ENCODE data around the gene GPR84.
"Not testable (repeated sequence)": the region's sequence is repeated elsewhere in the genome, so short reads cannot be mapped to it uniquely, and the experiment has no call there.

Gene GPR84

DNA sequence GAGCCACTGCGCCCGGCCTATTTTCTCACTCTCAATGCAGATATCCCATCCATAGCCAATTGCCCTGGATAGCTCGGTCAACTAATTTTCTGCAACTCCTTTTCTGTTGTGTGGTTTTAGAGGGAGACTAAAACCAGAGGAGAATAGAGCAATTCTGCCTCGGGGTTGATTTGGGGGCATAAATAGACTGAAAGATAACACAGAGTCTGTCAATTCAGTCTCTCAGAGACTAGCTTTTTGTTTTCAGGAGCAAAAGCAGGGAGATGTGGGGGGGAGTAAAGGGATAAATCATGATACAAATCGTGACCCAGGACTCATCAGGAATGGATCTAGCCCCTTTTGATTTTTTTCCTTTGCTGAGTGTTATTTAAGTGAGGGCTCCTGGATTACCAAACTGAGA lies 32.8 kb downstream of the GPR84 start:
- FAIRE-seq (no peak), DNase-seq (ENCODE audit: insufficient read length, low spot score) (no peak)
- TF ChIP-seq, protein P1, sequence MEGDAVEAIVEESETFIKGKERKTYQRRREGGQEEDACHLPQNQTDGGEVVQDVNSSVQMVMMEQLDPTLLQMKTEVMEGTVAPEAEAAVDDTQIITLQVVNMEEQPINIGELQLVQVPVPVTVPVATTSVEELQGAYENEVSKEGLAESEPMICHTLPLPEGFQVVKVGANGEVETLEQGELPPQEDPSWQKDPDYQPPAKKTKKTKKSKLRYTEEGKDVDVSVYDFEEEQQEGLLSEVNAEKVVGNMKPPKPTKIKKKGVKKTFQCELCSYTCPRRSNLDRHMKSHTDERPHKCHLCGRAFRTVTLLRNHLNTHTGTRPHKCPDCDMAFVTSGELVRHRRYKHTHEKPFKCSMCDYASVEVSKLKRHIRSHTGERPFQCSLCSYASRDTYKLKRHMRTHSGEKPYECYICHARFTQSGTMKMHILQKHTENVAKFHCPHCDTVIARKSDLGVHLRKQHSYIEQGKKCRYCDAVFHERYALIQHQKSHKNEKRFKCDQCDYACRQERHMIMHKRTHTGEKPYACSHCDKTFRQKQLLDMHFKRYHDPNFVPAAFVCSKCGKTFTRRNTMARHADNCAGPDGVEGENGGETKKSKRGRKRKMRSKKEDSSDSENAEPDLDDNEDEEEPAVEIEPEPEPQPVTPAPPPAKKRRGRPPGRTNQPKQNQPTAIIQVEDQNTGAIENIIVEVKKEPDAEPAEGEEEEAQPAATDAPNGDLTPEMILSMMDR (IDR thresholded peaks at IDR 0.05; ENCODE audit: insufficient read depth, missing control alignments), result no peak

DNA sequence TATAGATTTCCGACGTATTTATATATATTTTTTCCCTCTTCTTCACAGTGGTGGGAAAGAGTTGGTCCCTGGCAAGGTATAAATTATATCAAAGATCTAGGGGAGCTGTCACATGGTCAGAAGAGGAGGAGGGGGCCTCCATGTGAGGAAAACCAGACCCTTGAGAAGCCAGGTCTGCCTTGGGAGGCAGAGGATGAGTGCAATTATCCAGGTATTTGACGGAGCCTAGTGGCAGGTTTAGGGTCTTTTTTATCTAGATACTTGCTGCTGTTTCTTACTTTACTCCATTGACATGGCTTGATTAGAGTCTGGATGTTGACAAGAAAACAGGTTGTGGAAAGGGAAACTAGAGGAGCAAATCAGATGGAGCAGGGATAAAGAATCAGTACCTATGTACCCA lies 33.8 kb downstream of the GPR84 start:
- no peak for DNase-seq (ENCODE audit: insufficient read length, low spot score)
- TF ChIP-seq, protein P1 (IDR thresholded peaks at IDR 0.05; ENCODE audit: insufficient read depth, missing control alignments), result no peak
- no peak for FAIRE-seq

DNA sequence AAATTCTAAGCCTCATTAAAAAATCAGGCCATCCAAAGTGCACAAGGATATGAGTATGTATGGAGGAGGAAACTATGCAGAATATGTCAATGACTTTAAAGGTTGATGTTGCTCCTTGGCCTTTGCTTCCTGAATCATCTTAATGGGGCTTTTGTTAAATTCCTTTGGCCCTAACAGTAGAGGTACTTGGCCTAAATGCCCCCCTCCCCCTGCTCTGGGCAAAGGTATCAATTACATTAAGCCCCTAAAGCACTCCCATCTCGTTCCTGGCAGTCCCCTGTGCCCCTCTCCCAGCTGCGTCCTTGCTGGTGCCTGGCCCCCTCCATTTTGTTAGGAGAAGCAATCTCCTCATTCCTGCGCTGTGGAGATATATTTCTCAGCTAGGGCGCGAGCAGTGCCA lies 34.5 kb downstream of the GPR84 start:
- TF ChIP-seq, protein P1 (IDR thresholded peaks at IDR 0.05; ENCODE audit: insufficient read depth, missing control alignments), result no peak
- FAIRE-seq, result no peak
- DNase-seq (ENCODE audit: insufficient read length, low spot score), result no peak

DNA sequence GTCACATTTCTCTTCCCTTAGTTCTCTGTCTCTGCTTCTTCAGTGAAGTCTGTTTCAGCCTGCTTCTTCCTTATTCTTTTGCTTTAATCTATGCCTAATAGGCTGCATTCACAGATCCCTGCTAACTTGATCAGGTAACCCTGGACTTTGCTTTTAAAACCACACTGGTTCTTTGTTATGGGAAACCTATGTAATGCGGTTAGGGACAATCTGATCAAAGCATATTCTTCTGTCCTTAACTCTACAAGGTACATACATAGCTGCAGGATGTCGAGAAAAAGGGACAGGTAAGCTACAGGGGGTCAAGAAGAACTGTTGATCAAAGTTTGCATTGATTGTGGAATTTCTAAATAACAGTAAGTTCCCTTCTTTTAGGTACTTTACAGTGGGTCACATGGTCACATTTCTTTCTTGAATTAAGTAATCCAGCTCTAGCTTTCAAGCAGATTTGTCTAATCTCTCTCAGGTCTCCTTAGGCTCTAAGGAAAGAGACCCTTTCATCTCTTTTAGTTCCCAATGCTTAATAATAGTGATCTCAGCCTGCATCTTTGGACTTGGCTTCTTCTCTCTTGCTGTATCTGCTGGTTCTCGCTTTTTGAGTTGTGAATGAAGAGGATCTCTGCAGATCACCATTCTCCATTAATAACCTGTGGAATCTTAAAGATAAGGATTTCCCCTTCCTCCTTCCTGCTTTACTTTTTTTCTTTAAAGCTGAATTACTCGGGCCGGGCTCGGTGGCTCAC lies 35.5 kb downstream of the GPR84 start:
- TF ChIP-seq, protein P1 (IDR thresholded peaks at IDR 0.05; ENCODE audit: insufficient read depth, missing control alignments), result no peak
- DNase-seq (ENCODE audit: insufficient read length, low spot score) (no peak), FAIRE-seq (no peak)

DNA sequence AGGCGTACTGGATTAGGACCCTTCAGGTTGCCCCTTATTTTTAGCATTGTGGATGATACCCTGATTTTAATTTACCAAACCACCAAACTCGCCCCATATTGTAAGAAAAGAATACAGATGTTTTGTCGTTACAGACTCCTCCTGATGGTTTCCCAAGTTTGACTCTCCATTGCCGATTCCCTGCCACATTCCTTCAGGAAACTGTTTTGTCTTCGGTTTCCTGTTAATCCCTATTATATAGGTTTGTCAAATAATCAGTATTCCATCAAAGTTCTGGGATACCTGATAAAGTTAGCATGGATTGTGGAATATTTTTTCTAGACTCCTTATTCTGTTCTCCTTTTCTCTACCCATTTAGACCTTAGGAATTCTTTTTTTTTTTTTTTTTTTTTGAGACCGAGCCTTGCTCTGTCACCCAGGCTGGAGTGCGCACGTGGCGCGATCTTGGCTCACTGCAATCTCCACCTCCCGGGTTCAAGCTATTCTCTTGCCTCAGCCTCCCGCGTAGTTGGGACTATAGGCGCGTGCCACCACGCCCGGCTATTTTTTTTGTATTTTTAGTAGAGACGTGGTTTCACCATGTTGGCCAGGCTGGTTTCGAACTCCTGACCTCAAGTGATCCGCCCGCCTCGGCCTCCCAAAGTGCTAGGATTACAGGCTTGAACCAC lies 38.7 kb downstream of the GPR84 start:
- FAIRE-seq; DNase-seq (ENCODE audit: insufficient read length, low spot score): not testable (repeated sequence)

DNA sequence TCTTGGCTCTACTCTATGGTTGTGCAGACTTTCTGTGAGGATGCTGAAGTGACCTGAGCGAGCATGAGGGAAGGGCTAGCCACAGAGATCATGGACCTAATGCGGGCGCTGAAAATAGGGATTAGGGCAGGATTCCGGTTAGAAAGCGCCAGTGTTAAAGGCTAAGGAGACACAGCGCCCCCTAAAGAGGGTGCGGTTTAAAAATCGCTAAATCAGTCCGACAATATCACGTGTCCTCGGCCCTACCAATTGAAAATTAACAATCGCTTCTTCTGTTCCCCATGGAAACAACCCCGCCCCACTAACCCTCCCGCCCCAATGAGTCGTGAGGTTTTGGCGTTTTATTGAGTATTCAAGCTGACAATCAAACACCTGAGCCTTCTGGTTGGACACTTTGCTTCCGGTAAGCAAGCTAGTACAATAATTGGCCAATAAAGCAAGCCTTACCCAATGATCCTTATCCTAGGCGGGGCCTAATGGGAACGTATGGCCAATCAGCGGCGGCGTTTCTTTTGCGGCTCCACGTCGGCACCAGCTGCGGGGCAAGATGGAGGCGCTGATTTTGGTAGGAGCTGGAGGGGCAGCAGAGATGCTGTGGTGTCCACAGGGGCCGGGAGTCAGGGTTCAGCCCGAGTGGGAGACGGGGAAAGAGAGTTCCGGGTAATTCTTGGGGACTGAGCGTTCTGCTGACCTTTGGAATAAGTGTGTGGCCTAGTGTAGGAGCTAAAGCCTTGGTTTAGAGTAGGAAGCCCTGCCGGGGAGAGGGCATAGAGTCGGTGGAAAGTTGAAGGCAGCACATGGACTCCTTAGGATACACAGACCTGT lies 39.5 kb downstream of the GPR84 start, which contains the start of gene COPZ1:
TSS of gene COPZ1 (plus strand) at position 515 of the 825 bp plus-strand sequence. CDS start at position 548, 33 bp downstream.
- TF ChIP-seq, protein P1 (IDR thresholded peaks at IDR 0.05; ENCODE audit: insufficient read depth, missing control alignments), result peak; percentile 87
- FAIRE-seq (no peak), DNase-seq (ENCODE audit: insufficient read length, low spot score) (no peak)

DNA sequence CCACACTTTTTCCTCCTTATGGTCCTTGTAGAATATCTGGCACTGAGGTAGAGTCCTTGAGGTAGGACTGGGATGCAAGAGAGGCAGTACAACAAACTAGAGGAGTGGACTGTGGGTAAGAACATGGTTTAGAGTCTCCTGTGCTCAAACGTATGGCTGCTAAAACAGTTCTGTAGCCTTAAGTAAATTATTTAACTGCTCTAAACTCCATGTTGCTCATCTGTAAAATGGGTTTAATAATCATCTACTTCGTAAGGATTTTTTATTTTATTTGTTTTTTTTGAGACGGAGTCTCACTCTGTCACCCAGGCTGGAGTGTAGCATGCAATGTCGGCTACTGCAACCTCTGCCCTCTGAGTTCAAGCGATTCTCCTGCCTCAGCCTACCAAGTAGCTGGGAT lies 42.9 kb downstream of the GPR84 start:
- no peak for FAIRE-seq
- DNase-seq (ENCODE audit: insufficient read length, low spot score), result no peak
- TF ChIP-seq, protein P1 (IDR thresholded peaks at IDR 0.05; ENCODE audit: insufficient read depth, missing control alignments), result no peak
